Keratinocyte (primary cell): ENCODE data around the gene RPGRIP1. TPM values are rescaled to one million over a fixed set of nuclear protein-coding genes. Genes with fewer than 3 reads are reported as not detected.
"Not testable (repeated sequence)": the region's sequence is repeated elsewhere in the genome, so short reads cannot be mapped to it uniquely, and the experiment has no call there.

Experiments used
- DNase-seq: peaks from one replicate; pipeline ENCODE4 v3.0.0-alpha.2; 2011; ENCODE audit warnings: low read depth, missing footprints, low spot score
- FAIRE-seq: peaks from 2 replicates; lab custom pipeline; 2011; peaks lifted over from hg19 to GRCh38; lab: Jason Lieb, UNC
- H2AFZ ChIP-seq: 2 replicates; pipeline ENCODE4 v1.6.0; 2012; ENCODE audit warnings: low read length, control low read depth, inconsistent platforms; ENCODE audit not compliant: control insufficient read depth
- H3K27ac ChIP-seq: 2 replicates; pipeline ENCODE4 v1.5.1; 2011; ENCODE audit warnings: low read length; ENCODE audit not compliant: control insufficient read depth, insufficient read depth
- H3K27me3 ChIP-seq: 3 replicates; pipeline ENCODE4 v1.6.0; 2011; ENCODE audit warnings: low read length; ENCODE audit not compliant: control insufficient read depth, insufficient read depth; ENCODE audit errors: extremely low read depth
- H3K36me3 ChIP-seq, 2 experiments: 2 replicates in 1 of 2; 3 replicates in 1 of 2; pipeline ENCODE4 v1.5.1; 2011; ENCODE audit warnings: low read length in 2 of 2, mild to moderate bottlenecking in 1 of 2; ENCODE audit not compliant: control insufficient read depth in 2 of 2, insufficient read depth in 2 of 2; ENCODE audit errors: extremely low read depth in 1 of 2
- H3K4me1 ChIP-seq: 3 replicates; pipeline ENCODE4 v1.5.1; 2011; ENCODE audit warnings: low read length; ENCODE audit not compliant: control insufficient read depth, insufficient read depth; ENCODE audit errors: extremely low read depth
- H3K4me2 ChIP-seq: 3 replicates; pipeline ENCODE4 v1.6.0; 2011; ENCODE audit warnings: low read depth, low read length; ENCODE audit not compliant: control insufficient read depth, insufficient read depth; ENCODE audit errors: extremely low read depth
- H3K4me3 ChIP-seq, 3 experiments: fragments of 200-600 bp in 1 of 3; sonication (generic) in 1 of 3; 2 replicates in 2 of 3; 3 replicates in 1 of 3; pipeline ENCODE4 v1.5.1; 2011 to 2016; ENCODE audit warnings: low read length in 3 of 3, mild to moderate bottlenecking in 3 of 3, control low read depth in 2 of 3, inconsistent platforms in 1 of 3, low read depth in 1 of 3, mixed read lengths in 1 of 3, mixed run types in 1 of 3, moderate library complexity in 1 of 3; ENCODE audit not compliant: control insufficient read depth in 2 of 3, insufficient read depth in 2 of 3; ENCODE audit errors: extremely low read depth in 1 of 3
- H3K79me2 ChIP-seq: 2 replicates; pipeline ENCODE4 v1.6.0; 2012; ENCODE audit warnings: low read length; ENCODE audit not compliant: control insufficient read depth, insufficient read depth
- H3K9ac ChIP-seq: 3 replicates; pipeline ENCODE4 v1.6.0; 2011; ENCODE audit warnings: low read length; ENCODE audit not compliant: control insufficient read depth, insufficient read depth; ENCODE audit errors: extremely low read depth
- H3K9me1 ChIP-seq: 3 replicates; pipeline ENCODE4 v1.6.0; 2011; ENCODE audit warnings: low read length; ENCODE audit not compliant: control insufficient read depth, insufficient read depth; ENCODE audit errors: extremely low read depth
- H3K9me3 ChIP-seq: 2 replicates; pipeline ENCODE4 v1.5.1; 2012; ENCODE audit warnings: low read depth, low read length; ENCODE audit not compliant: control insufficient read depth
- H4K20me1 ChIP-seq: 3 replicates; pipeline ENCODE4 v1.6.0; 2011; ENCODE audit warnings: low read length; ENCODE audit not compliant: control insufficient read depth, insufficient read depth; ENCODE audit errors: extremely low read depth
- EZH2 ChIP-seq: IDR thresholded peaks from one replicate; pipeline ENCODE4 v1.6.1; 2012; ENCODE audit warnings: inconsistent platforms, mild to moderate bottlenecking, low read length, moderate library complexity
- dilution Hi-C: fragments of 300-500 bp; cut with MboI; formaldehyde crosslinking; loops from one replicate; pipeline ENCODE4 v1.7.0; 2020; ENCODE audit warnings: low sequenced_read_pairs; ENCODE audit not compliant: extremely low pct_ligation_motif_present
- polyA plus RNA-seq, 5 experiments: library from polyadenylated mRNA; depleted of rRNA in 3 of 5; stranded (reverse) in 3 of 5; stranded (forward) in 1 of 5; unstranded in 1 of 5; fragments of >200 nt; gene quantifications; 1 replicate in 1 of 5; 2 replicates in 3 of 5; 3 replicates in 1 of 5; pipeline versions ENCODE4 v1.2.1 to v1.2.3, GENCODE V29; 2011 to 2012; ENCODE audit warnings: missing spikeins in 2 of 5, low read depth in 1 of 5, low replicate concordance in 1 of 5
- TF ChIP-seq, protein P1 (sequence below), 3 experiments: IDR thresholded peaks in 1 of 3; conservative IDR thresholded peaks in 1 of 3; optimal IDR thresholded peaks in 1 of 3; 2 replicates in 2 of 3; 3 replicates in 1 of 3; pipeline versions ENCODE3 to v1.5.1; 2011; ENCODE audit warnings: low read length in 3 of 3, mild to moderate bottlenecking in 3 of 3, moderate library complexity in 2 of 3, control low read depth in 1 of 3, inconsistent platforms in 1 of 3; ENCODE audit not compliant: insufficient read depth in 2 of 3; ENCODE audit errors: extremely low read depth in 1 of 3

RPGRIP1 gene
- polyA plus RNA-seq, 1 donor (not counting 4 experiments of a cell fraction or from before 2014, with no cell fraction given), result 0.07 TPM

DNA sequence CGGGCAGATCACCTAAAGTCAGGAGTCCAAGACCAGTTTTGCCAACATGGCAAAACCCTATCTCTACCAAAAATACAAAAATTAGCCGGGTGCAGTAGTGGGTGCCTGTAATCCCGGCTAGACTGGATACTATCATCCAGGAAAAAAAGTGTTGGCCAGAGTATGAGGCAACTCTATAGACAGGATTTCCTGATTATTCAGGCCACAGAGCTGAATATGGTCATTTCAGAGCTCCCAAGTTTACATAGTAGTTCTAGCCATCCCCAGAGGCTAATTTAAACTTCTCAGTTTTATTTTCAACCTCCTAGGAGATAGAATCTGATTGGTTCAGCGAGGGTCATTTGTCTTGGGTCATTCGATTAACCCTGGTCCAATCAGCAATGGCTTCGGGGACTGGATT lies 7.3 kb downstream of the RPGRIP1 start:
- H3K36me3 ChIP-seq, result no peaks in the 10 kb centered on the region
- dilution Hi-C loops, result no loop called here
- H3K4me2 ChIP-seq, result no peak overlapping the region
- H3K9me1 ChIP-seq, result no peaks in the 10 kb centered on the region
- no peaks in the 10 kb centered on the region for H3K27me3 ChIP-seq
- H3K9me3 ChIP-seq, result no peaks in the 10 kb centered on the region
- H4K20me1 ChIP-seq, result no peaks in the 10 kb centered on the region
- no peak overlapping the region for H2AFZ ChIP-seq
- no peaks in the 10 kb centered on the region for H3K4me1 ChIP-seq
- FAIRE-seq (no peak), DNase-seq (no peak)
- no peak for TF ChIP-seq EZH2
- TF ChIP-seq, protein P1, sequence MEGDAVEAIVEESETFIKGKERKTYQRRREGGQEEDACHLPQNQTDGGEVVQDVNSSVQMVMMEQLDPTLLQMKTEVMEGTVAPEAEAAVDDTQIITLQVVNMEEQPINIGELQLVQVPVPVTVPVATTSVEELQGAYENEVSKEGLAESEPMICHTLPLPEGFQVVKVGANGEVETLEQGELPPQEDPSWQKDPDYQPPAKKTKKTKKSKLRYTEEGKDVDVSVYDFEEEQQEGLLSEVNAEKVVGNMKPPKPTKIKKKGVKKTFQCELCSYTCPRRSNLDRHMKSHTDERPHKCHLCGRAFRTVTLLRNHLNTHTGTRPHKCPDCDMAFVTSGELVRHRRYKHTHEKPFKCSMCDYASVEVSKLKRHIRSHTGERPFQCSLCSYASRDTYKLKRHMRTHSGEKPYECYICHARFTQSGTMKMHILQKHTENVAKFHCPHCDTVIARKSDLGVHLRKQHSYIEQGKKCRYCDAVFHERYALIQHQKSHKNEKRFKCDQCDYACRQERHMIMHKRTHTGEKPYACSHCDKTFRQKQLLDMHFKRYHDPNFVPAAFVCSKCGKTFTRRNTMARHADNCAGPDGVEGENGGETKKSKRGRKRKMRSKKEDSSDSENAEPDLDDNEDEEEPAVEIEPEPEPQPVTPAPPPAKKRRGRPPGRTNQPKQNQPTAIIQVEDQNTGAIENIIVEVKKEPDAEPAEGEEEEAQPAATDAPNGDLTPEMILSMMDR (optimal IDR thresholded peaks at IDR 0.05 in 1 of 3, IDR thresholded peaks at IDR 0.05 in 1 of 3, conservative IDR thresholded peaks at IDR 0.05 in 1 of 3; ENCODE audit: extremely low read depth in 1 of 3, insufficient read depth in 2 of 3, low read length in 3 of 3), result no peak
- no peak overlapping the region for H3K9ac ChIP-seq
- H3K27ac ChIP-seq, result no peak overlapping the region
- no peaks in the 10 kb centered on the region for H3K79me2 ChIP-seq
- H3K4me3 ChIP-seq, result no peak overlapping the region

DNA sequence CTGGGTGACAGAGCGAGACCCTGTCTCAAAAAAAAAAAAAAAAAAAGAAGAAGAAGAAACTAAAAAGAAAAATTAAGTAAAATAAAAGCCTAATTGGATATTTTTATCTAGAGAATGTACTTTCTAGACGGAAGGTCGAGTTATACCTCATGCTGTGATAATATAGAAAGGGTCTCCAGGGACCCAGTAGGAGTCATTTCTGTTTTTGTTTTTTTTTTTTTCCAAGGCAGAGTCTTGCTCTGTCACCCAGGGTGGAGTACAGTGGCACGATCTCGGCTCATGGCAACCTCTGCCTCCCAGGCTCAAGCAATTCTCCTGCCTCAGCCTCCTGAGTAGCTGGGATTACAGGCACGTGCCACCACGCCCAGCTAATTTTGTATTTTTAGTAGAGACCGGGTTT lies 14.1 kb downstream of the RPGRIP1 start:
- H3K4me2 ChIP-seq, H3K4me1 ChIP-seq, dilution Hi-C loops: not testable (repeated sequence)

DNA sequence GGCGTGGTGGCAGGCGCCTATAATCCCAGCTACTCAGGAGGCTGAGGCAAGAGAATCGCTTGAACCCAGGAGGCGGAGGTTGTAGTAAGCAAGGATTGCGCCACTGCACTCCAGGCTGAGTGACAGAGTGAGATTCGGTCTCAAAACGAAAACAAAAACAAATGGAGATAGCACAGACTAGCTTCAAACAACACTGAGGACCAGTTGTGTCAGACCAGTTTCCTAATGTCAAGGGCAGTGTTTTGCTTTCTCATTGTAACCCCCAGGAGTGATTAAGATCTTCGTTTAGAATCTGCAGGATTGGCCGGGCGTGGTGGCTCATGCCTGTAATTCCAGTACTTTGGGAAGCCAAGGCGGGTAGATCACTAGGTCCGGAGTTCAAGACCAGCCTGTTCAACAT lies 18.5 kb downstream of the RPGRIP1 start:
- DNase-seq (no peak), FAIRE-seq (no peak)
- Histone ChIP-seq H3K79me2 (no peaks in the 10 kb centered on the region), H2AFZ (no peak overlapping the region), H3K9ac (no peak overlapping the region), H4K20me1 (no peaks in the 10 kb centered on the region), H3K9me3 (no peaks in the 10 kb centered on the region), H3K27ac (no peak overlapping the region), H3K4me3 (no peak overlapping the region), H3K4me1 (no peaks in the 10 kb centered on the region), H3K9me1 (no peaks in the 10 kb centered on the region), H3K4me2 (no peak overlapping the region), H3K36me3 (no peaks in the 10 kb centered on the region), H3K27me3 (peaks cover 8% of the 10 kb centered on the region)
- no peak for TF ChIP-seq EZH2
- TF ChIP-seq, protein P1 (optimal IDR thresholded peaks at IDR 0.05 in 1 of 3, IDR thresholded peaks at IDR 0.05 in 1 of 3, conservative IDR thresholded peaks at IDR 0.05 in 1 of 3; ENCODE audit: extremely low read depth in 1 of 3, insufficient read depth in 2 of 3, low read length in 3 of 3), result no peak
- dilution Hi-C loops, result no loop called here

More for the DNA sequence above, 14.1 kb downstream of the RPGRIP1 start:
- H3K9me3 ChIP-seq, H3K9ac ChIP-seq, H4K20me1 ChIP-seq, H3K36me3 ChIP-seq, H2AFZ ChIP-seq, H3K27ac ChIP-seq, H3K4me3 ChIP-seq, H3K27me3 ChIP-seq, DNase-seq, H3K79me2 ChIP-seq, H3K9me1 ChIP-seq, FAIRE-seq: not testable (repeated sequence)
